ENCODE results near the gene CHST11.

The CHST11 gene

DNA sequence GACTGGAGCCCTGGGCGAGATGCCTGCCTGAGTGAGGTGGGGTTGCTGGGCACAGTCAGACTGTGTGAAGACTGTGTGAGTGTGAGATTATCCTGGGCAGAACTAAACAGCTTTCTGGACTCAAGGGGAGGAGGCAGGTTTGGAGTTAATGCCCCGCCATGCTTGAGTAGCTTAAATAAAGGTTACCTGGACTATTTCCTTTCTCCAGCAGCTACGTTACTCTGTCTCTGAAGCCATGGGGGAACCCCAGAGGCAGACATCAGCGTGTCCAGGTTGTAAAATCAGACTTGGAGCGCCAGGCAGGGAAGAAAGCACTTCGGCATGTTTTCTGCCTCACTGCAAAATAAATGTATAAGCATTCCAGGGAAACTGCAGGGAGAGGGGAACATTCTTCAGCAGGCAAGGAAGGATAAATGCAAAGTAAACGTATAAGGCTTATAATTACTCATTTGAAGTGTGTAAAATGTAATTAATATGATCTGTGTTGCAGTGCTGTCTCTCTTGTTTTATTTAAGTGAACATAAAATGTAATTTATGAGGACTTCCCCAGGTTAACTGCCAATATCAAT, 129.7 kb downstream of the CHST11 start:
- DNase-seq (ENCODE audit: low spot score) = no peak

DNA sequence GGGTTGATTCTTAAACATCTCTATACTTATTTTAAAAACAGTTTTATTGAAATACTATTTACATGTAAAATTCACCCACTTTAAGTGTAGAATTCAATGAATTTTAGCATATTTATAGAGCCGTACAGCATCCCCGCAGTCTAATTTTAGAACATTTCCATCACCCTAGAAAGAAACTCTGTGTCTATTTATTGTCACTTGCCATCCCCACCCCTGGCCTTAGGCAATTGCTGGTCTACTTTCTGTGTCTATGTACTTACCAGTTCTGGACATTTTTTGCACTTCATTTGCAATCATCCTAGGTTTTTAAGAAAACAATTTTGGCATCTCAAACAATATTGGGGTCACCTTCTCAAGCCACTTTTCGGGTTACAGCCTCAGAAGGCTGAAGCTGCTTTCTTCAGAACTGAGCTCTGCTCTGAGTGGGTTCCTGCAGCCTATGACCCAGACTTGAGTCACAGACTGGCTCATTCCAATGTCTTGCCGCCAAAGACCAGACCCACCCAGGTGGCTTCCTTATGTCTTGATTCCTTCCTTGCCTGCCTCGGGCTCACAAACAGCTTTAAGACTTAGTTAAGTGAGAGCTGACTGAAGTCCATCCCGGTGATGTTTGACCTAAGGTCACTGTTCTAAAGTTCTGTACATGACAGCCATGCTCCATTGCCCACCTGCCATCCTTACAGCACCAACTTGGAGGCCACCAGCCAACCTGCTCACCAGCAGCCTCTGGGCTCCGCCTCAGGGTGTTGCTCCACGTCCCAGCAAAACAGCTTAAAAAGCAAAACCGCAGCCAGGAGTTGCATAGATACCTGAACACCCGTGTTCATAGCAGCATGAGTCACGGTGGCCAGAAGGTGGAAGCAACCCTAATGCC, 131.5 kb downstream of the CHST11 start:
- DNase-seq (ENCODE audit: low spot score) = no peak

DNA sequence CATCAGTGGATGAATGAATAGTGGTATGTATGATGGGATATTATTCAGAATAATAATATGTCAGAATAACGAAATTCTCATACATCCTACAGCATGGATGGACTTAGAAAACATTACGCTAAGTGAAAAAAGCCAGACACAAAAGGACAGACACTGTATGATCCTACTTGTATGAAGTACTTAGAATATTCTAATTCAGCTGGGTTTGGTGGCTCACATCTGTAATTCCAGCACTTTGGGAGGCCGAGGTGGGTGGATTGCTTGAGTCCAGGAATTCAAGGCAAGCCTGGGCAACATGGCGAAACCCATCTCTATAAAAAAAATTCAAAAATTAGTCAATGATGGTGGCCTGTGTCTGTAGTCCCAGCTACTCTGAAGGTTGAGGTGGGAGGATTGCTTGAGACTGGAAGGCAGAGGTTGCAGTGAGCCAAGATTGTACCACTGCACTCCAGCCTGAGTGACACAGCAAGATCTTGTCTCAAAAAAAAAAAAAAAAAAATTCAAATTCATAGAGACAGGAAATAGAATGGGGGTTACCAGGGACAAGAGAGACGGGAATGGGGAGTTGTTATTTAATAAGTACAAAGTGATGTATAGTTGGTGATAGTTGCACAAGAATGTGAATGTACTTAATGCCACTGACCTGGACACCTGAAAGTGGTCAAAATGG, 132.3 kb downstream of the CHST11 start:
- peak; percentile 20 for DNase-seq (ENCODE audit: low spot score)

DNA sequence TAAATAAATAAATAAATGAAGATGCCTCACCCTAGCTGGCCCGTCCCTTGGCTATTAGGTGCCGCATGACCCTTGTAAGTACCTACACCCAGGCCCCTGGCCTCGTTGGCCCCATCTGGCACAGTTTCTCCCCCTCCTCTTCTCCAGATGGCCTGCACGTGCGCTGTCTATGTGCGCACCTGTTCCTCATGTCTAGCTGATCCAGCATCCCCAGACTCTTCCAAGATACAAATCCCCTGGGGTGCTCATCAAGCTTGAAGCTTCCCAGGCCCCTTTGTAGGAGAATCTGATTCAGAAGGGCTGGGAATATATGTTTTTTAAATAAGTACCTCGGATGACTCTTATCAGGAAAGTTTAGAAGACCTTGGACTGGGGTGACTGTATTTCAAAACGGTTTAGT, 133.3 kb downstream of the CHST11 start:
- DNase-seq (ENCODE audit: low spot score) = no peak

DNA sequence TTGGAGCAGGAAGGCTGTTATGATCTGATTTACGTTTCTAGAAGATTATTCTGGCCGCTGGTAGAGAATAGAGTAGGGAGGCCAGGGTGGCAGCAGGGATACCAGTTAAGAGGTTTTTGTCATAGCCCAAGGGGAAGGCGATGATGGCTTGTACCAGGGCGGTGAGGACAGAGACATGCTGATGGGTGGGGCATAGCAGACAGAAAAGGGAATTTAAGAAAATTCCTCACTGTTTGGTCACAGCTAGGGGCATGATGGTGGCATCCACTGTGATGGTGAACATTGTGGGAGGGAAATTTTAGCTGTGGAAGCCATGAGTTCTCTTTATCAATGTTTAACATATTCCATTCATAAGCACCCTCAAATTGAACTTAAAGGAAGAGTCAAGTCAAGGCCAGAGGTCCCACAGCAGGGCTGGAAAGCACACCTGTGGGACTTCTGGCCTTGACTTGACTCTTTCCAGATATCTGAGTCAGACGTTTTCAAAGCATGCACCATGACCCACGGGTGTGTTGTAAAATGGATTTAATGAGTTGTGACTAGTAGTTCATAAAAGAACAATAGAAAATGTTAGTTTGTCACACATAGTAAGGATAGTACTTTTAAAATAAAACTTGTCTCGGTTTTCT, 134.6 kb downstream of the CHST11 start:
- no peak for DNase-seq (ENCODE audit: low spot score)

DNA sequence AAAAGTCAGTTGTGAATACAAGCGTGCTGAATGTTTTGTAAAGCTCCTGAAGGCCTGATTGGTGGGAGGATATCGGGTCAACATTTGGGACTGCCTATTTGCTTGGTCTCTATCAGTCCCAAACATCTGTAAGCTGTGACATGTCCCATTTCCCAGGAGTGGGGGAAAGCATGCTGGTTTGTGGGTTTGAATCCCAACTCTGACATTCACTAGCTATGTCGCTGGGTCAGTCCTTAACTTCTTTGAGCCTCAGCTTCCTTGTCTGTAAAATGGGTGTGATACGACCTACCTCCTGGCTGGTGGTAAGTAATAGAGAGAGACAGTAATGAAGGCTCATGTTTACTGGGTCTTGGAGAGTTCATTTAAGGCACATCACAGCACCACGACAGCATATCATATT, 136.7 kb downstream of the CHST11 start:
- DNase-seq (ENCODE audit: low spot score) = no peak

DNA sequence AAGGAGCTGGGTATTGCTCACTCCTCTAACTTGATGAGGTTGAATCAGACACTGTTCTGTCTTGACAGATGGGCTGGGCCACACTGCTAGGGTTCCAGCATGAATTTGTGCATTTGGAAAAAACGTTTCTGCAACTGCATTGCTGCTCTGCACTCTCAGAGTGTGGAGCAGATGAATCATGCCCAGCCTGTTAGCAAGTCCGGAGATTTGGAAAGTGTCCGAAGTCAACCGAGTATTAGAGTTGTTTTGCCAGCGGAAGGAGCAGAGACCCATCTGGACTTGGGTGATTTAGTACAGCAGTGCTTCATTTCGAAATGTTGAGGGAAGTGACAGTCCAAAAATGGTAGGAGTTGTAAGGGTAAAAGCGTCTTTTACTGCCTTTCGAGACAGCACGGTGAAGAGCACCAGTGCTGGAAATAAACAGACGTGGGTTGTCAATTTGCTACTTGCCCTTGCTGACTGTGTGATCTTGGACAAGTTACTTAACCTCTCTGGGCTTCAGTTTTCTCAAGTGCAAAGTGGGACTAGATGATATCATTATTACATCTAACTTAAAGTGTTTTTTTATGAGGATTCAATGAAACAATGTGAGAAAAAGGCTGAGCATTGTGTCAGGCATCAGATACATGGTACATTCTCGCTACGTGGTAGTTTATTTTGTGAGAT, 139.5 kb downstream of the CHST11 start:
- peak; percentile 13 for DNase-seq (ENCODE audit: low spot score)

DNA sequence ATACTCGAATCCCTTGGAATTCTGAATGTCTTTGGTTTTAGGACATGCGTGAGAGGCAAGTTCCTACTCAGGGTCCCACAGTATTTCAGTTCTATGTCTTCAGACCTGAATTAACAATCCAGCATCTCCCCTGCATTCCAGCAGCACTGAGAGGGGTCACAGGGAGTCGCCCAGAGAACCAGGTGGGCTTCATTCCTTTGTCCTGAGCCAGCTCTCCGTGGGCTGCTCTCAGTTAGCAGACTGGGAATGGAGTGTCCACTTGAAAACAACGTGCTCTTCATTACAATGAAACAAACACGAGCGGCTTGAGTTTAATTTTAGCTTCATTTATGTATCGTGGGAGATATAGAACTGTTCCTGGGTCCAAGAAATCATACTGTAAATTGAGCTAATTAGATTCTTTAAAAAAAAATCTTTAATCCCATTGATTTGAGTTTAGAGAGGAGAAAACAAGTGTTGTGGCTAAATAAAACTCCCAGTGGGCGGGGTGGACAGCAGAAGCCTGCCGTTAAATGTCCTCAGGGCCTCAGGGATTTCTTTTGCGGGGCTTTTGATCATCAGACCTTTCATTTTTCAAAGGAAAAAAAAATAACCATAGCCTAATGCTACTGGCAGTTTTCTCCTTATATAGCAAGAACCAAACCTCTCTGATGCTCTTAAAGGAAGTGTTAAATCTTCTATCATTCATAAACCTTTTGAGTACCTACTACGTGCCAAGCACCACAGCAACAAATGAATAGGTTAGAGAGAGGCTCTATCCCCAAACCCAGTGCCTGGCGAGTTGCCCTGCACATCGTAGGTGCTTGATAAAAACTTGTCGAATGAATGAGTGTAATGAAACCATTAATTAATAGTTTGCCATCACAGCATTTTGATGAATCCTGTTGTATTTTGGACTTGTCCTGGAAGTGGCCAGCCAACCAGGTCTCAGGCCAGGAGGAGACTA, 140.4 kb downstream of the CHST11 start:
- DNase-seq (ENCODE audit: low spot score) = peak; percentile 59

DNA sequence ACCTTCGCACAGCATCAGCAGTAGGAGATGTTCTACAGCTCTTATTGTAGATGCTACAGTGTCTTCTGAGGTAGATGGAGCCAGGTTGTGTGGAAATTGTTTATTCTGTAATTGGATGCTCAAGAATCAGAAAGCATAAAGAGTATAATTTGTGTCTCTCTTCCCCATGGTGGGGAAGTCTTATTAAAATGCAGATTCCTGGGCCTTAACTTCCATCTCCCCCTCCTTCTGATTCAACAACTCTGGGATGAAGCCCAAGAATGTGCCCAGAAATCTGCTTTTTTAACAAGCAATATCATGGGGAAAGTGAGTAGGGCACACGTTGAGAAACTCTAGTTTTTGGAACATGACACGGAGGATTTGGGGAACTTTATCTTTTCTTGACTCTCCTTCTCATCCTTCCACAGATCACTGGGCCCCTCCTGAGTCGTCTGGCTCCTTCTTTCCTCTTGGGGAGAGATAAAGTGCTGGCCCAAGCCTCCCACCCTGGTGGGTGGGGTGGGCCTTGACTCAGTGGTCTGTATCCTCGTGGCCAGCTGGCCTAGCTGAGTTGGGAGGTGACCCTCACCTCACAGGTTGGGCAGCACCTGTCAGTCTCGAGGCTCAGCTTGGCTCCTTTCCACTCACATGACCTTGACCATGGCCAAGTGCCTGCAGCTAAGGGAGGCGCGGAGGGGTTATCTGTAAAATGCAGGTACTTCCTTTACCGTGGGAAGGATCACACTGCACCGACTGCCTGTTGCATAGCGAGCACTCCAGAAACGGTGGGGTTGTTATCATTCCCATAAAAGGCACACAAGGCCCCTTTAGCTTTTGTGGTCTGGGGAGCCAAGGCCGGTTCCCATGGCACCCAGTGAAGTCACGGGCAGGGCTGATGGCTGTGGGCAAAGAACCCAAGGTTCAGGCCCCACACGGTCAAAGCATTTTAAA, 141.9 kb downstream of the CHST11 start:
- DNase-seq (ENCODE audit: low spot score) = peak; percentile 87

DNA sequence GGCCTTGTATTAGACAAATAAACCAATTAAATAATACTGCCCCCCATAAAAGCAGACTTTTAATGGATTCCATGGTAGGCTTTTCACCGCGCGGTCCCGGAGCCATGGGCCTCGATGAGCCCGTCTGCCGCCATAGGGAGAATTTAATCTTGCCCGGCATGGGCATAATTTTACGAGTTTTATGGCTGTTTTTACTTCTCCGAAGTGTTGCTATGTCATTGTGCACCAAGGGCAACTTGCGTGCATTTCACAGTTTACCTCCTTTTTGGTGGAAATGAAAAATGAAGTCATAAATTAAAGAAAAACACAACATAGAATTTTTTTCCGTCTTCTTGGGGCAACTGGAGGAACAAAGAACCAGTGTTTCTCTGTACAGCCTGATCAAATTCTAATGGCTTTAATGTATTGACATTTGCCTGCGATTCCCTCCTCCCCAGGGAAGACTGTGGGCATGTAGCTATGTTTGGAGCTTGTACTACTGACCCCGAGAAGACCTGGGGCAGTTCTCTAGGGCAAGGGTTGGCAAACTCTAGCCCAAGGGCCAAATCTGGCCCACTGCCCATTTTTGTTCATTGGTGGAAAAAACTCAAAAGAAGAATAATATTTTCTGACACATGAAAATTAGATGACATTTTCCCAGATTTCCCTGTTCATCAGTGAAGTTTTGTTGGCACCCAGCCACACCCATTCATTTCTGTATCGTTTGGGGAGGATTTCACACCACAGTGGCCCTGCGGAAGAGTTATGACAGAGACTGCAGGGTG, 142.7 kb downstream of the CHST11 start:
- peak; percentile 41 for DNase-seq (ENCODE audit: low spot score)

DNA sequence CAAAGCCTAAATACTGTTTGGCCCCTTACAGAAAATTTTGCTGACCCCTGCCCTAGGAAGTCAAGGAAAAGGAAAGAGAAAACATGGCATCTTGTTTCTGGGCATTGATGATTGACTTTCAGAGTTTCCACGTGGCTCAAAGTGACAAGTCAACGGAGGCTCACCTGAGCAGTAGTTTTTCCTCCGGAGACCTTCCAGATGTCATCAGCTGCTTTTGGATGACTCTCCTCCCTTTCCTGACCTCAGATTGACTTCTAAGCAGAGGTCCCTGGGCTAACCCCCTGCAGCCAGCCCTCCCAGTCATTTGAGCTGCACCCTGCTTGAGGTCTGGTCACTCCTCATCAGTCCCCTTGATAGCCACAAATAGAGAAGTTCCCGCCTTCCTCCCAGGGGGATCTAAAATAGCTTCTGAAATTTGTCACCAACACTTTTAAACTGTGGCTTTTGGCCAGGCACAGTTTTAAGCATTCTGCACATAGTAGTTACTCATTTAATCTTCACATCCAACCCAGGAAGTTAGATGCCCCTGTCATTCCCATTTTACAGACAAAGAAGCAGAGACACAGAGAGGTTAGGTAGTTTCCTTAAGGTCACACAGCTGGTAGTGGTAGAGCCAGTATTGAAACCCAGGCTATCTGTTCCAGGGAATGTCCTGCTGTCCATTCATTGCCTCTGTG, 143.4 kb downstream of the CHST11 start:
- DNase-seq (ENCODE audit: low spot score) = no peak

DNA sequence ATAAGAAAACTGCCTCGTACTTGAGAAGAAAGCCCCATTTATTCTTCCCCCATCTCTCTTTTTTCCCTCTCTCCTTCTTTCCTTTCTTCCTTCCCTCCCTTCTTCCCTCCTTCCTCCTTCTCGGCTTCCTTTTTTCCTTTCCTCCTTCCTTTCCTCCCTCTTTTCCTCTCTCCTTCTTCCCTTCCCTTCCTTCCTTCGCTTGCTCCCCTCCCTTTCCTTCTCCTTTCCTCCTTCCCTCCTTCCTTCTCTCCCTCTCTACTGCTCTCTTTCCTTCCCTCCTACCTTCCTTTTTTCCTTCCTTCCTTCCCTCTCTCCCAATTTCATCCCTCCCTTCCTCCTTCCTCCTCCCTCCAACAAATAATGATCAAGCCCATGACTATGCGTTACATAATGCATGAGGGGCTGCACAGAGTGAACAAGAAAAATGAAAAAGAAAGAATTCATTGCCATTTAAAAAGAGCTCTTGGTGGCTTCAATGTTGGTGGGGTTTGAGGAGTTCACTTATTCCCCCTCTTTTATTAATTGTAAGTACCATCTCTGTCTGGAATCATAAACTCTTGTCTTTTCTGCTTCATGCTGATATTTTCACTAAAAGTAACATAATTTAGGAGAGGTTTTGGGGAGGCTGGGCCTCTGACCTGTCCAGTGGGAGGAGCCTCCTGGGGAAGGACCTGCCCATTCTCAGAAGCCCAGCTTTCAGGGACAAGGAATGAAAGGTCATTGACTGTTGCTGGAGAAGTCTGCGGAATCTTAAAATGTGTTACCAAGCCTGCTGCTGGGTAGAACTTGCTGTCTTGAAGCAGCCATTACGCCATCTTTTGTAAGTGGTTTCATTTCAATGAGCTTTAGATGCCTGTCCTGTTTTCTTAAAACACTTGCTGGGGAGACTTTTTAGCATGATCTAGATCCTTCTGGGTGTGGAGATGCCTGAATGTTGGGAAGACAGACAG, 144.3 kb downstream of the CHST11 start:
- DNase-seq (ENCODE audit: low spot score) = peak; percentile 43

DNA sequence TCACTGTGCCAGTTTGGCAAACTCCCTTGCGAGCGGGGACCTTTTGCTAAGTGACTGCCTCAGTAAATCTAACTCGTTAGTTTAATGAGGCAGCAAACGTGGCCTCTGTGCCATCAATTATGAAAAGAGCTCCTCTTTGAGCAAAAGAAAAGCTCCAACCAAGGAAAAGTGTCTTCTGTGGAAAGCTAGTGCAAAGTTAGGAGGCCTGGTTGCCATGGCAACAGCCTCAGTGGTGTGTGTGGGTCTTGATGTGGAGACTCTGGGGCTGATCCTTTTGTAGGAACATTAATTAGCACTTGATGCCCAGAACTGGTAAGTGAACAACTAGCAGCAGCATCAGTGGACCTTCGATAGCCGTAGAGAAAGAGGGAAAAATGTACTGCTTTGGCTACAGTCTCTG, 145.7 kb downstream of the CHST11 start:
- DNase-seq (ENCODE audit: low spot score) = peak; percentile 34

DNA sequence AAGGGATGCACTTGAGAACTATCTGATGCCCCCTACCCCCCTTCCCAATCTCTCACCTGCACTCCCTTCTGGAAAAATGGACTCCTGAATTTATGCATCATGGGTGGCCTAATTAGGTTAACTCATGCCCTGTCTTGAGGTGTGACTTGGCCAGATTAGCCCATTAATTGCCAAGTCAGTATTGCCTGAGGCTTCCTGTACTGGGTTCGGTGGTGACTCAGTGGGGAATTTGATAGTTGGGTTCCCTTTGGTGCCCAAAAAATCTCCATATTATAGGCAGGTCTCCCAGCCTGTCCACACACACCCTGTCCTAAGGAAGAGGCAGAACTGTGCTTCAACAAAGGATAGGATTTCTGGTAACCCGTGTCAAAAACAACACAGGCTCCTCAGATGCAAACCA, 146.1 kb downstream of the CHST11 start:
- peak; percentile 53 for DNase-seq (ENCODE audit: low spot score)

DNA sequence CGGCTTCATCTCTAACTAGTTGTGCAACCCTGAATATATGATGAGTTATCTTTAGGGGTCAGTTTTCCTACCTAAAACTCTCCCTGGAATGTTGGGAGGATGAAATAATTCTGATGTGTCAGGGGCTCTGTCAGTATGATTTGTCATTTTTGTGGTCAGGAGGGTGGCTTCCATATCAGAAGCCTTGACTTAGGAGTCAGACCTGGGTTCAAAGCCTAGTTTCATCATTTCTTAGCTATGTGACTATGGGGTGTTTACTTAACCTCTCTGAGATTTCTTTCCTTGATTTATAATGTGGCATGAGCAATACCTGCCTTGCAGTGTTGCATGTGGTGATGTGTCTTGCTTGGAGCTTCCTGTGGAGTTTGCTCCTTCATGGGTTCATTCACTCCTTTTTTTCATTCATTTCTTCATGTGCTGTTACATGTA, 146.8 kb downstream of the CHST11 start:
- DNase-seq (ENCODE audit: low spot score) = no peak

DNA sequence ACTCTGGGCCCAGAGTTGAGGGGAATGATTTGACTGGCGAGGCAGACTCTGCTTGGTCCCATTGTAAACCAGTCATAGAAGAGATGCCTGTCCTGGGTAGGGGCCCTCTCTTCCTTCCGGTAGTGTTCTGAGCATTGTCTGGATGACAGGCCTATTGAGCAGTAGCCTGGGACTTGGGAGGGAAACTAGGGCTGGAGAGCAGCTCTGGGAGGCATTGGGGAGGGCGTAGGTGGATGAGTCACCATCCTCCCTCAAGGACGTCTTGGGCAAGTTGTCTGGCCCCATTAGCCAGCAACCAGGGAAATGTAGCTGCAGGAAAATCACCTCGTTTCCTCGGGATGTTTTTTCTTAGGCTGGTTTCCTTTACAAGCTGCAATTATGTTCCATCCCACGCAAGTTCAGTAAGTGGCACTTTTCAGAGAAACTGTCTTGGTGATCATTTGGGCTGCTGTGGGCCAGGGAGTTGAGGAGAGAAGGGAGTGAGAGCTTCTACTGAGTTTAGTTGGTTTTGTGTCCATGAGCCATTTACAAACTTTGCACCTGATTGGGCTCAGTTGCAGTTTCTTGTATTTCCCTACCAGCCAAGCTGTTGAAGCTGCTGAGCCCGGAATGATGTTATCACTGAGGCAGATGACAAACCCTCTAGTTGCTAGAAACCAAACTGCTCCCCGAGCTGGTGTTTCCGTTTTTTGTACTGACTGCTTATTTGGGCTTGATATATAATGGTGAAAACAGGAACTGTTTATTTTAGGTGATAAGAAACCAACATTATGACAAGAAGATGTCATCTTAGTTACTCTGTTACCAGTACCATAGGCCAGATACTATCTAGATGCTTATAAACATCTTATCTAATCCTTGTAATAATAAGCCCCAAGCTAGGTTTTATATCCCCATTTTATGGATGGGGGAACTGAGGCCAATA, 147.6 kb downstream of the CHST11 start:
- DNase-seq (ENCODE audit: low spot score) = peak; percentile 68
